HG02973 (cell line): ENCODE data around the gene SUCLG2.

Source experiments
- ATAC-seq: cut with Tn5 transposase; IDR thresholded peaks from one replicate; pipeline ENCODE4 v1.9.1; 2021; ENCODE audit warnings: moderate library complexity; ENCODE audit not compliant: unreplicated experiment

Gene SUCLG2

GRCh38 chr3:67649681-67650080 lies 4.7 kb downstream of the SUCLG2 start:
- no peak for ATAC-seq

DNA sequence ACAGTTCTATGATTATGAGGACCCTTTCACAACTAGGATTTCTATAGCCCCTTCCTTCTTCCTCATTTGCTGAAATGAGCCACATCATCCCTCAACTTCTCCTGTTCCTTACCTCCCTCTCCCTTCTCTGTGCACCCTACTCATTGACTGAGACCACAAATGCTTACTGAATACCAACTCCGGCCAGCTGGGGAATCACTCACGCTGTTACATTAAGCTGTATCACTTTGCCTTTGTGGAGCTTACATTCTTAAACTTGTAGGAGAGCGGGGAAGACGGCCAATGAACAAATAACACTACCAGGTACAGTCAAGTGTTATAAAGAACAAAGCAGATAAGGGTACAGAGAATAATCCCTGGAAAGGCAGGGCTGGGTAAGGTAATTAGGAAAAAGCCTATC lies 5.7 kb downstream of the SUCLG2 start:
- no peak for ATAC-seq

- ATAC-seq, result no peak
Measured at GRCh38 chr3:67648229-67648628, 6.2 kb downstream of the SUCLG2 start.

- no peak for ATAC-seq
Measured at GRCh38 chr3:67647390-67647878, 7.0 kb downstream of the SUCLG2 start.

DNA sequence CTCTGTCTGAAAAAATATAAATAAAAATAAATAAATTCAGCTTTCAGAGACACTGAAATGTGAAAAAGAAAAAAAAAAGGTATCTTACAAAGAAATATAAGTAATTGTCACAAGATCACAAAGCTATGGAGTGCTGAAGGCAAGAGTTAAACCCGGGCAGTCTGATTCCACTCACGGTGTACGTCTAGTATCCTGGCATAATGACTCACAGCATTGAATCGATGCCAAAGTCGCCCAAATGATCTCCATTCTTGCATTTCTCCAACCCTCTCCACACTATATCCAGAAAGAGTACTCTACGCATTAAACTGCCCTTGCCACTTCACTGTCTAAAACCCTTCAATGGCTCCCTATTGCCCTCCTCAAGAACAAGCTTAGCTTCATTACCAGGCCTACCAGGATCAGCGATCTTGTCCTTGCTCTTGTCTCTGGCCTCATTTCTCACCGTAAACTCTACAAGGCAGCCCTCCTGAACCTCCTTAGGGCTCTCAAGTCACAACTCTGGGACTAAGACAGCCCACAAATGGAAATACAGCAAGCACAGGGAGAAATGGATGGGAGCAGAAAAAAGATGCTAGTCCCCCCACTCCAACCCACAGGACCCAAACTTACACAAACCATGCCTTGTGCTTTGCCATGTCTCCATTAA lies 7.7 kb downstream of the SUCLG2 start:
- ATAC-seq, result no peak

DNA sequence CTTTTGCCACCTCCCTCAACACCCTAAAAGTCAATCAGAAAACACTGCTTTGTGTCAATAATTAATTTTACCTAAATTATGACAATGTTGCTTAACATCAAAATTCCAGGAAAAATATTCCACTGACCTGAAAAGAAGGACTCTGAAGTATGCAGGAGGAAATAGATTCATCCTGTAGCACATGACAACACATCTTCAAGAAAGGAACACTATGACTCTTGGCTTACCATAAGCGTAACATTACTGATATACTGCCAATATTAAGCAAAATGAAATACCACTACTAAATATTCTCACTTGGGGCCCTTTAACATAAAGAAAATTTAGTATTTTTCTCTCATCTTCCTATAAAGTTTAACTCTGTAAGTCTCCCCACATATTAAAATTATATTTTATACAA lies 9.6 kb downstream of the SUCLG2 start:
- no peak for ATAC-seq

- ATAC-seq, result no peak
Measured at GRCh38 chr3:67642734-67643133, 11.7 kb downstream of the SUCLG2 start.

- no peak for ATAC-seq
Measured at GRCh38 chr3:67642190-67642589, 12.2 kb downstream of the SUCLG2 start.

GRCh38 chr3:67641451-67641850 lies 13.0 kb downstream of the SUCLG2 start:
- ATAC-seq, result no peak

- ATAC-seq, result no peak
Measured at GRCh38 chr3:67640023-67640660, 14.3 kb downstream of the SUCLG2 start.

- no peak for ATAC-seq
Measured at GRCh38 chr3:67637255-67637900, 17.0 kb downstream of the SUCLG2 start.

DNA sequence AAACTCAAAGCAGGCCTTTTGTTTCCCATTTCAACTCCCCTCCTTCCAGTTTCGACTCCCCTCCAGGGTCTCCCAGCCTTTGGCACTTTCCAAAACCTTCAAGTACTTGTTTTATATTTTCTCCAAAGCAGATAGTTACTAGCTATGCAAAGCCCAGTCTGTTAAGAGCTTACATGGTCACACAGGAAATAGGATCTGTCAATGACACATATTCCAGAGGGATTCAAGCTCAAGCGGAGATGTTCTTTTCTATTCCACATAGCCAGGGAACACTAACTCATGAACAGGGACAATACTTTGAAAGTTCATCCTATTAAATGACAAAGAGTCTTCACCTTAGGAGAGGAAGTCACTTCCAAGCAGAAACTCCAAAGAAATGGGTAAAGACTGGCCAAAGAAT lies 18.6 kb downstream of the SUCLG2 start:
- ATAC-seq, result no peak

DNA sequence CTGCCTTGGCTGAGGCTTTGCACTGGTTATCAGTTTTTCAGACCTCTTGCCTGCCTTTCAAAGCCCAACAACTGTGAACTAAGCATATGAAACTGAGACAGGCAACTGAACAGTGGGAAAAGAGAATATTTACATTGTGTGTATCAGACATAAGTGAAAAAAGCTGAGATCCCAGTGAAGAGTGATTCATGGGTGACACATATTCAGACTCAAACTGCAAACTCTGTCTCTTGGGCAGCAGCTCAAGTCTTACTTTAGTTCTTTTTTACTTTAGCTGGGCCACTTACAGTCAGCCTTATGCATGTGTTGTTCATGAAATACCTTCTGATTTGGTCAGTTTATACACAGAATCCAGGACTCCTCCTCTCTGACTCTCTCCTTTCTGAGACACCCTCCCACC lies 19.2 kb downstream of the SUCLG2 start:
- no peak for ATAC-seq

DNA sequence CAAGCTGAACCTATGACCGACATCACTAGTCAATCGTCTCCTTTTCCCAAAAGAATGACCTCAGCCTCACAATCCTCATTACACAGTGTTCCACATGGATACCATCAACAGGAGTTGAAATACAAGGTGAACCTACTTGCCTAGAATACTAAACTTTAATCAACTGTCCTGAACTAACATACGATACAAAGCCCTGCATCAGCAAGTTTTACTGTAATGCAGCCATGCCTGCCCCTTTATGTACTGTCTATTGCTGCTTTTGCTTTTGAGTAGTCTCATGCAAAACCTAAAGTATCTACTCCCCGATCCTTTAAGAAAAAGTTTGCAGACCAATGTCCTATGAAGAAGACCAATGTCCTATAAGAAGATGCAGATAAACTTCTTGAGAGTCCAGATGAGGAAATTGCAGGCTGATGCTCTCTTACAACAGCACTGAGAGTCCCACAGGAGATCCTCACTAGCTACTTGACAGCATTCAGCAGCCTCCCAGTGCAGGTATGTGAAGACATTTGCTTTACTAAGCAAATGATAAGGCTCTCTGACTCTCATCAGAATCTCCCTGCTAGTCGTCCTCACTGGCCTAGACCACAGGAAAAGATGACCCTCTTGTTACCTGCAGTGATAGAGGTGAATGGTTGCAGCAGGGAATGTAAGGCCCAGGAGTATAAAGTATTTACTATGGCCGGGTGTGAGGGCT lies 23.6 kb downstream of the SUCLG2 start:
- ATAC-seq, result no peak

DNA sequence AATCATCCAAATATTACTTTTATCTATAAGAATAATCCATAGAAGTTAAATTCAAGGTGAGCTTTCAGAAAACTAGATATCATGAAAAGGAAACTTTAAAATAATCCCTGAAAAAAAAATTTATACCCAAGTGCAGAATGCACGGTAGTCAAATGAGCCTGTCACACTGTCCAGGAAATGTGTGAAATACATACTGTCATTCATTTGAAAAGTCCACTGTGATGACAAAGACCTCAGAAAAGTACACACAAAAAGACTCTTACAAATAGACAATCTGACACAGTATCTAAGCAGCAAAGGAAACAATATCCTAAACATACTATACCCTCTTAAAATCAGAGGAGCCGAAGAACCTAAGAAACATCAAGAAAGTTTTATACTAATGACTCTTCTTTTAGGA lies 29.7 kb downstream of the SUCLG2 start:
- ATAC-seq, result no peak

GRCh38 chr3:67624078-67624477 lies 30.3 kb downstream of the SUCLG2 start:
- ATAC-seq, result no peak

DNA sequence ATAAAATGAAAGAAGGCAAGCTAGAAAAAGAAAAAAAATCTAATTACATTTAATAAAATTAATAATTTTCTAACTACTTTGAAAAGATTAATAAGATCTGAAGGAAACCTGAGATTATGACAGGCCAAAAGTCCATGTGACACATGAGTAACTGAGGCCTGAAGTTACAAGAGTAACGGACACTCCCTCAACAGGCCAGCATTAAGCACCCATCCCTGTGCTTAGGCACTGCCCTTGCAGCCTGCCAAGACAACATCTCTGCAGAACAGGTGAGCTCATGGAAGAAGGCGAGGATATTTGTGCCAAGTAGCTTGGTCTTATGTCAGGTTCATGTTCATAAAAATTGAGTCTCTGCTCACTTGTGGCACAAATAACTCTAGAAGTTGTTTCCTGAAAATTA lies 31.8 kb downstream of the SUCLG2 start:
- ATAC-seq, result no peak

GRCh38 chr3:67620869-67621268 lies 33.5 kb downstream of the SUCLG2 start:
- no peak for ATAC-seq

DNA sequence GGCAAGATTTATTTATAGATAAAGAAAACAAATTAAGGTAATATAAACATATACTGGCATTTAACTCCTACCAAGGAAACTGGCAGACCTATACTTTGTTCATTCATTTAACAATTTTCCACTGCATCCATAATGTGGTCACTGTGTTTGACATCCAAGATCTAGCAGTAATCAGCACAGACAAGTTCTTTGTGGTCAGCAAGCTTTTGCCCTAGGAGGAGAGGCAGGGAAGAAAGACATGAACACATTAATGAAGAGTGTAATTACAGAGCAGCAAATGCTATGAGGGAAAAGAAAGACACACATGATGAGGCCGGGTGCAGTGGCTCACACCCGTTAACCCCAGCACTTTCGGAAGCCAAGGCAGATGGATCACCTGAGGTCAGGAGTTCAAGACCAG lies 34.4 kb downstream of the SUCLG2 start:
- ATAC-seq, result no peak

GRCh38 chr3:67617518-67617917 lies 36.9 kb downstream of the SUCLG2 start:
- peak; percentile 74 for ATAC-seq

DNA sequence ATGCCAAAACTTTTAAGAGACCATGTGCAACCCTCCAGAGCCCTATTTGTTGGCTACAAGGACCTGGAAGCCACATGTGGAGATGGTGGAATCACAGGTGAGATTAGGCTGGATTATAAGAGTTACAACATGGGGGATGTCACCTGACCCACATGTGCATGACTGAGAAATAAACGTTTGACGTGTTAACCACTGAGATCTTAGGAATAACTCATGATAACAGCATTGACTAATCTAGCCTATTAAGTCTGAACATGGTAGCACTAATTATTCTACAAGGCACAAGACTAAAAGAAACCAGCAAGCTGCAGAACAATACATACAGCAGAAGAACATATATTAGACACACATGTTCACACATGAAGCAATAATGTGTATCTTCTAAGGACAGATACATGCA lies 38.4 kb downstream of the SUCLG2 start:
- ATAC-seq, result no peak

GRCh38 chr3:67614195-67614594 lies 40.2 kb downstream of the SUCLG2 start:
- no peak for ATAC-seq
